ENCODE results near the gene TBC1D21.

DNA sequence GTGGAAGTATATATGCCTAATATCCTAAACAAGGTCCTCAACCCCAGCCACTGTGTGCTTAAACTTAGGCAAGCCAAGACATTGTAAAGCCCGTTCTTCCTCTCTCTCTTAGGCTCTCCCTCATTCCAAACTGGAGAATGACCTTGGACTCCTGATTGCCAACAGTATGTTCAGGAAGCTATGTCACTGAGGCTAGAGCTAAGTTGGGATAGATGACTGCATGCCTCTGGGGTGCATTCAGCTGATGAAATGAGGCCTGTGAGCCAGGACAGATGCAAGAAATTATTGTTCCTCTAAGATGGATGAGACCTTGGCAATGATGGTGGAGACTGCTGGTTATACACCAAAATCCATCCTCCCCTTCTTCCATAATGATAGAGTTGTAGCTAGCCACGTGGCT lies 27.9 kb upstream of the TBC1D21 start:
- TF ChIP-seq, protein P1, sequence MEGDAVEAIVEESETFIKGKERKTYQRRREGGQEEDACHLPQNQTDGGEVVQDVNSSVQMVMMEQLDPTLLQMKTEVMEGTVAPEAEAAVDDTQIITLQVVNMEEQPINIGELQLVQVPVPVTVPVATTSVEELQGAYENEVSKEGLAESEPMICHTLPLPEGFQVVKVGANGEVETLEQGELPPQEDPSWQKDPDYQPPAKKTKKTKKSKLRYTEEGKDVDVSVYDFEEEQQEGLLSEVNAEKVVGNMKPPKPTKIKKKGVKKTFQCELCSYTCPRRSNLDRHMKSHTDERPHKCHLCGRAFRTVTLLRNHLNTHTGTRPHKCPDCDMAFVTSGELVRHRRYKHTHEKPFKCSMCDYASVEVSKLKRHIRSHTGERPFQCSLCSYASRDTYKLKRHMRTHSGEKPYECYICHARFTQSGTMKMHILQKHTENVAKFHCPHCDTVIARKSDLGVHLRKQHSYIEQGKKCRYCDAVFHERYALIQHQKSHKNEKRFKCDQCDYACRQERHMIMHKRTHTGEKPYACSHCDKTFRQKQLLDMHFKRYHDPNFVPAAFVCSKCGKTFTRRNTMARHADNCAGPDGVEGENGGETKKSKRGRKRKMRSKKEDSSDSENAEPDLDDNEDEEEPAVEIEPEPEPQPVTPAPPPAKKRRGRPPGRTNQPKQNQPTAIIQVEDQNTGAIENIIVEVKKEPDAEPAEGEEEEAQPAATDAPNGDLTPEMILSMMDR (conservative IDR thresholded peaks at IDR 0.05) = no peak
- TF ChIP-seq EZH2 (IDR thresholded peaks at IDR 0.05; ENCODE audit: low read depth) = no peak

Measured in PC-9 (cell line).